Right lobe of liver (tissue), 4 donors: ENCODE measurements around the gene ERBB4.
"Not testable (repeated sequence)": the region's sequence is repeated elsewhere in the genome, so short reads cannot be mapped to it uniquely, and the experiment has no call there.

Source experiments
- POLR2A ChIP-seq: fragments of 450-650 bp; IDR thresholded peaks from one replicate; pipeline ENCODE4 v1.6.1; 2017; ENCODE audit warnings: antibody characterized with exemption, mild to moderate bottlenecking
- TF ChIP-seq, protein P1 (sequence below), 4 donors: fragments of 200-600 bp in 3 of 4; fragments of 450-650 bp in 1 of 4; IDR thresholded peaks; one replicate each; pipeline versions ENCODE4 v1.5.1 to v1.8.0; 2016 to 2022; ENCODE audit warnings: antibody characterized with exemption in 4 of 4, mild to moderate bottlenecking in 2 of 4
- donor health status: DM: no; HTN: no; CAD: no.
- donor health status: DM: no; HTN: no; CAD: no.
- donor health status: DM: no; HTN: yes; CAD: no.

DNA sequence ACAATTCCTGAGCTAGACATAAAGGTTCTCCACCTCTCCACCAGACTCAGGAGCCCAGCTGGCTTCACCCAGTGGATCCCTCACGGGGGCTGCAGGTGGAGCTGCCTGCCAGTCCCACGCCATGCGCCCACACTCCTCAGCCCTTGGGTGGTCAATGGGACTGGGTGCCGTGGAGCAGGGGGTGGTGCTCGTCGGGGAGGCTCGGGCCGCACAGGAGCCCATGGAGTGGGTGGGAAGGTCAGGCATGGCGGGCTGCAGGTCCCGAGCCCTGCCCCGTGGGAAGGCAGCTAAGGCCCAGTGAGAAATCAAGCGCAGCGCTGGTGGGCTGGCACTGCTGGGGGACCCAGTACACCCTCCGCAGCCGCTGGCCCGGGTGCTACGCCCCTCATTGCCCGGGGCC is 1014.4 kb downstream of the ERBB4 start:
- TF ChIP-seq, protein P1, sequence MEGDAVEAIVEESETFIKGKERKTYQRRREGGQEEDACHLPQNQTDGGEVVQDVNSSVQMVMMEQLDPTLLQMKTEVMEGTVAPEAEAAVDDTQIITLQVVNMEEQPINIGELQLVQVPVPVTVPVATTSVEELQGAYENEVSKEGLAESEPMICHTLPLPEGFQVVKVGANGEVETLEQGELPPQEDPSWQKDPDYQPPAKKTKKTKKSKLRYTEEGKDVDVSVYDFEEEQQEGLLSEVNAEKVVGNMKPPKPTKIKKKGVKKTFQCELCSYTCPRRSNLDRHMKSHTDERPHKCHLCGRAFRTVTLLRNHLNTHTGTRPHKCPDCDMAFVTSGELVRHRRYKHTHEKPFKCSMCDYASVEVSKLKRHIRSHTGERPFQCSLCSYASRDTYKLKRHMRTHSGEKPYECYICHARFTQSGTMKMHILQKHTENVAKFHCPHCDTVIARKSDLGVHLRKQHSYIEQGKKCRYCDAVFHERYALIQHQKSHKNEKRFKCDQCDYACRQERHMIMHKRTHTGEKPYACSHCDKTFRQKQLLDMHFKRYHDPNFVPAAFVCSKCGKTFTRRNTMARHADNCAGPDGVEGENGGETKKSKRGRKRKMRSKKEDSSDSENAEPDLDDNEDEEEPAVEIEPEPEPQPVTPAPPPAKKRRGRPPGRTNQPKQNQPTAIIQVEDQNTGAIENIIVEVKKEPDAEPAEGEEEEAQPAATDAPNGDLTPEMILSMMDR (IDR thresholded peaks at IDR 0.05), result not testable (repeated sequence)
- not testable (repeated sequence) for TF ChIP-seq POLR2A
